Liver (tissue), 9 donors: Measurements from ENCODE around the gene ANKRD35. TPM values are rescaled to one million over a fixed set of nuclear protein-coding genes. Genes with fewer than 3 reads are reported as not detected.

Source experiments
- DNase-seq: peaks from one replicate; pipeline ENCODE4 v3.0.0-alpha.2; 2017; ENCODE audit warnings: low spot score
- H3K27ac ChIP-seq, 2 donors: one replicate each; pipeline ENCODE4 v1.7.0; 2013; ENCODE audit warnings: inconsistent platforms in 2 of 2, low read length in 2 of 2, control low read depth in 1 of 2, low read depth in 1 of 2, mild to moderate bottlenecking in 1 of 2
- H3K27me3 ChIP-seq, 4 donors: one replicate each; pipeline versions ENCODE4 v1.6.1 to v1.7.0; 2013; ENCODE audit warnings: low read length in 3 of 4, inconsistent platforms in 1 of 4, mild to moderate bottlenecking in 1 of 4, moderate library complexity in 1 of 4; ENCODE audit not compliant: control insufficient read depth in 4 of 4, insufficient read depth in 4 of 4
- H3K36me3 ChIP-seq, 4 donors: one replicate each; pipeline versions ENCODE4 v1.6.1 to v1.7.0; 2013; ENCODE audit warnings: low read length in 3 of 4, mild to moderate bottlenecking in 3 of 4, low read depth in 1 of 4, moderate library complexity in 1 of 4; ENCODE audit not compliant: control insufficient read depth in 4 of 4, insufficient read depth in 3 of 4
- H3K4me1 ChIP-seq, 4 donors: one replicate each; pipeline versions ENCODE4 v1.6.1 to v1.7.0; 2013; ENCODE audit warnings: low read length in 3 of 4, mild to moderate bottlenecking in 3 of 4, moderate library complexity in 1 of 4; ENCODE audit not compliant: control insufficient read depth in 4 of 4, insufficient read depth in 4 of 4
- H3K4me3 ChIP-seq, 3 donors: one replicate each; pipeline versions ENCODE4 v1.6.1 to v1.7.0; 2013; ENCODE audit warnings: low read length in 3 of 3, control low read depth in 1 of 3, low read depth in 1 of 3, mild to moderate bottlenecking in 1 of 3
- H3K9ac ChIP-seq, 2 donors: one replicate each; pipeline ENCODE4 v1.7.0; 2013; ENCODE audit warnings: low read length in 2 of 2, mild to moderate bottlenecking in 2 of 2, moderate library complexity in 2 of 2, control low read depth in 1 of 2, low read depth in 1 of 2
- H3K9me3 ChIP-seq, 4 donors: one replicate each; pipeline versions ENCODE4 v1.6.1 to v1.7.0; 2013; ENCODE audit warnings: low read length in 3 of 4; ENCODE audit not compliant: control insufficient read depth in 4 of 4
- ATF3 ChIP-seq: IDR thresholded peaks from 2 replicates; pipeline ENCODE4 v1.6.1; 2016; ENCODE audit warnings: antibody characterized with exemption
- CTCF ChIP-seq: fragments of 150-350 bp; IDR thresholded peaks from 2 replicates; pipeline ENCODE4 v1.5.1; 2017; ENCODE audit warnings: improper control_type of control experiment, low read depth, low read length; ENCODE audit not compliant: missing input control
- EGR1 ChIP-seq, 2 donors: IDR thresholded peaks; 2 replicates each; pipeline ENCODE4 v1.6.1; 2016 to 2018; ENCODE audit warnings: antibody characterized with exemption in 2 of 2, low read depth in 2 of 2
- FOXA1 ChIP-seq: IDR thresholded peaks from 2 replicates; pipeline ENCODE4 v1.6.1; 2016; ENCODE audit warnings: antibody characterized with exemption
- FOXA2 ChIP-seq: IDR thresholded peaks from 2 replicates; pipeline ENCODE4 v1.6.1; 2016; ENCODE audit warnings: antibody characterized with exemption
- GABPA ChIP-seq, 2 donors: IDR thresholded peaks in 1 of 2; conservative IDR thresholded peaks in 1 of 2; 2 replicates each; pipeline ENCODE4 v1.6.1; 2016; ENCODE audit warnings: antibody characterized with exemption in 2 of 2, mild to moderate bottlenecking in 1 of 2, moderate library complexity in 1 of 2
- HNF4A ChIP-seq, 2 donors: conservative IDR thresholded peaks; 2 replicates each; pipeline ENCODE4 v1.6.1; 2016; ENCODE audit warnings: antibody characterized with exemption in 2 of 2, mild to moderate bottlenecking in 2 of 2
- HNF4G ChIP-seq: IDR thresholded peaks from 2 replicates; pipeline ENCODE4 v1.6.1; 2016; ENCODE audit warnings: antibody characterized with exemption
- JUND ChIP-seq, 2 donors: IDR thresholded peaks; 2 replicates each; pipeline ENCODE4 v1.6.1; 2016; ENCODE audit warnings: antibody characterized with exemption in 2 of 2
- MAX ChIP-seq: IDR thresholded peaks from 2 replicates; pipeline ENCODE4 v1.6.1; 2016; ENCODE audit warnings: antibody characterized with exemption
- NR2F2 ChIP-seq: IDR thresholded peaks from 2 replicates; pipeline ENCODE4 v1.6.1; 2016; ENCODE audit warnings: antibody characterized with exemption
- RAD21 ChIP-seq, 2 donors: IDR thresholded peaks; 2 replicates each; pipeline ENCODE4 v1.6.1; 2016; ENCODE audit warnings: antibody characterized with exemption in 2 of 2, mild to moderate bottlenecking in 2 of 2
- REST ChIP-seq: IDR thresholded peaks from 2 replicates; pipeline ENCODE4 v1.6.1; 2016; ENCODE audit warnings: antibody characterized with exemption, mild to moderate bottlenecking
- RXRA ChIP-seq, 2 donors: IDR thresholded peaks; 2 replicates each; pipeline ENCODE4 v1.6.1; 2017 to 2018; ENCODE audit warnings: antibody characterized with exemption in 2 of 2, mild to moderate bottlenecking in 1 of 2
- SP1 ChIP-seq: IDR thresholded peaks from 2 replicates; pipeline ENCODE4 v1.6.1; 2018; ENCODE audit warnings: antibody characterized with exemption, mild to moderate bottlenecking
- TAF1 ChIP-seq: conservative IDR thresholded peaks from 2 replicates; pipeline ENCODE4 v1.6.1; 2016; ENCODE audit warnings: antibody characterized with exemption, mild to moderate bottlenecking
- YY1 ChIP-seq: IDR thresholded peaks from 2 replicates; pipeline ENCODE4 v1.6.1; 2016; ENCODE audit warnings: antibody characterized with exemption, mild to moderate bottlenecking
- ZBTB33 ChIP-seq: IDR thresholded peaks from 2 replicates; pipeline ENCODE4 v1.6.1; 2016; ENCODE audit warnings: antibody characterized with exemption
- WGBS: extraction: QIAGEN DNeasy Blood & Tissue Kit; methylation state at CpG from one replicate; pipeline ENCODE4 v1.1.7; 2013; 5-methylcytosine and 5-hydroxymethylcytosine counted together
- polyA plus RNA-seq, 2 donors: library from polyadenylated mRNA; stranded (reverse) in 1 of 2; unstranded in 1 of 2; fragments of 200-250 nt in 1 of 2; fragments of >200 nt in 1 of 2; fragmentation: Nextera tagmentation in 1 of 2; extraction: Ambion mirVana in 1 of 2; gene quantifications; one replicate each; pipeline versions ENCODE4 v1.2.1 to v1.2.3, GENCODE V29; 2013 to 2015
- total RNA-seq, 2 donors: library from RNA; depleted of rRNA; stranded (reverse); fragments of >200 nt; gene quantifications; one replicate each; pipeline ENCODE4 v1.2.3, GENCODE V29; 2014
- donor health status: healthy.
- donor health status: healthy.
- donor health status: healthy.
- donor health status: healthy.
- donor health status: healthy.

ANKRD35 gene
- total and polyA plus RNA-seq, 4 donors = 0.05 to 1.9 (median 1.4) TPM

GRCh38 chr1:145879775-145880174 is 5.9 kb downstream of the ANKRD35 start:
- Histone ChIP-seq H3K27me3 (peaks cover 0 to 5% (median 0%) of the 10 kb centered on the region in 4 donors), H3K9ac (no peak overlapping the region), H3K4me1 (no peaks in the 10 kb centered on the region), H3K9me3 (no peaks in the 10 kb centered on the region), H3K27ac (no peak overlapping the region), H3K4me3 (no peak overlapping the region), H3K36me3 (no peaks in the 10 kb centered on the region)
- WGBS = 81% methylated on average over 5 of the region's 5 CpGs
- no peak for DNase-seq
- TF ChIP-seq RXRA (IDR thresholded peaks at IDR 0.05) (no peak), REST (no peak), JUND (IDR thresholded peaks at IDR 0.05) (no peak), GABPA (IDR thresholded peaks at IDR 0.05 in 1 of 2, conservative IDR thresholded peaks at IDR 0.05 in 1 of 2) (no peak), YY1 (no peak), ATF3 (no peak), FOXA1 (no peak), NR2F2 (no peak), FOXA2 (no peak), MAX (no peak), HNF4G (no peak), CTCF (no peak), EGR1 (IDR thresholded peaks at IDR 0.05; ENCODE audit: low read depth in 2 of 2) (no peak), RAD21 (IDR thresholded peaks at IDR 0.05) (no peak), HNF4A (conservative IDR thresholded peaks at IDR 0.05) (no peak), ZBTB33 (no peak), SP1 (no peak), TAF1 (no peak)

- Histone ChIP-seq H3K27me3 (peaks cover 0 to 5% (median 0%) of the 10 kb centered on the region in 4 donors), H3K27ac (no peak overlapping the region), H3K9ac (no peak overlapping the region), H3K4me3 (no peak overlapping the region), H3K4me1 (no peaks in the 10 kb centered on the region), H3K36me3 (no peaks in the 10 kb centered on the region), H3K9me3 (no peaks in the 10 kb centered on the region)
- DNase-seq = no peak
- WGBS = 92% methylated on average over 2 of the region's 2 CpGs
- TF ChIP-seq GABPA (IDR thresholded peaks at IDR 0.05 in 1 of 2, conservative IDR thresholded peaks at IDR 0.05 in 1 of 2) (no peak), YY1 (no peak), HNF4A (conservative IDR thresholded peaks at IDR 0.05) (no peak), RXRA (IDR thresholded peaks at IDR 0.05) (no peak), JUND (IDR thresholded peaks at IDR 0.05) (no peak), FOXA2 (no peak)
These were observed 6.9 kb downstream of the ANKRD35 start for GRCh38 chr1:145878724-145879123.
